IMR-90 (cell line): ENCODE results near the gene CEP95. TPM values are rescaled to one million over a fixed set of nuclear protein-coding genes. Genes with fewer than 3 reads are reported as not detected.
A peak's percentile ranks its signal among the peaks of the same experiment; 100 is the strongest.

Experiments
- ATAC-seq: fragments of 200-7000 bp; cut with Tn5 transposase; 2 replicates; pipeline ENCODE4 v1.9.1; 2020; ENCODE audit warnings: low read depth, mild to moderate bottlenecking, moderate library complexity
- BruUV-seq: library from RNA; stranded (reverse); fragments of 400-500 nt; replicated peaks from 2 replicates; lab custom pipeline; 2021; lab: Mats Ljungman, UMichigan
- CTCF ChIA-PET: fragments of 300-600 bp; formaldehyde crosslinking; extraction: SDS; loops from one replicate; lab custom pipeline; 2021; ENCODE audit warnings: antibody characterized with exemption; lab: Yijun Ruan, JAX
- POLR2A ChIA-PET: fragments of 300-600 bp; sonication (Branson Sonifier 250); formaldehyde crosslinking; loops from one replicate; lab custom pipeline; 2022; ENCODE audit warnings: antibody characterized with exemption; ENCODE audit not compliant: unreplicated experiment; lab: Charles Lee
- DNase-seq: peaks from one replicate; pipeline ENCODE4 v3.0.0; 2013
- H2AFZ ChIP-seq: replicated peaks from 2 replicates; pipeline ENCODE3; 2013; ENCODE audit warnings: low read length, mild to moderate bottlenecking; ENCODE audit not compliant: poor library complexity
- H2AK5ac ChIP-seq: 2 replicates; pipeline ENCODE4 v1.6.1; 2013; ENCODE audit warnings: low read depth, low read length, inconsistent platforms
- H2AK9ac ChIP-seq: replicated peaks from 2 replicates; pipeline ENCODE3; 2013; ENCODE audit warnings: mild to moderate bottlenecking, low read depth, low read length, moderate library complexity; ENCODE audit not compliant: poor library complexity
- H2BK120ac ChIP-seq: 2 replicates; pipeline ENCODE4 v1.6.1; 2013; ENCODE audit warnings: low read depth, low read length, inconsistent platforms
- H2BK15ac ChIP-seq: 3 replicates; pipeline ENCODE4 v1.6.1; 2013; ENCODE audit warnings: low read depth, low read length, inconsistent platforms
- H2BK20ac ChIP-seq: 2 replicates; pipeline ENCODE4 v1.6.1; 2013; ENCODE audit warnings: low read depth, mild to moderate bottlenecking, inconsistent platforms, low read length, moderate library complexity
- H2BK5ac ChIP-seq: 2 replicates; pipeline ENCODE4 v1.6.1; 2013; ENCODE audit warnings: mild to moderate bottlenecking, low read depth, low read length, inconsistent platforms; ENCODE audit not compliant: poor library complexity, severe bottlenecking
- H3K14ac ChIP-seq: replicated peaks from 2 replicates; pipeline ENCODE4 v1.6.1; 2013; ENCODE audit warnings: low read depth, low read length, inconsistent platforms
- H3K18ac ChIP-seq: 2 replicates; pipeline ENCODE4 v1.6.1; 2013; ENCODE audit warnings: low read depth, low read length, control low read depth
- H3K23ac ChIP-seq: 2 replicates; pipeline ENCODE4 v1.6.1; 2013; ENCODE audit warnings: low read depth, low read length, inconsistent platforms
- H3K27ac ChIP-seq: 2 replicates; pipeline ENCODE4 v1.5.1; 2013; ENCODE audit warnings: mild to moderate bottlenecking, control low read depth, low read length; ENCODE audit not compliant: insufficient read depth
- H3K27me3 ChIP-seq: 2 replicates; pipeline ENCODE4 v1.6.1; 2013; ENCODE audit warnings: low read length; ENCODE audit not compliant: control insufficient read depth, insufficient read depth
- H3K36me3 ChIP-seq: 2 replicates; pipeline ENCODE4 v1.6.1; 2013; ENCODE audit warnings: low read length, mixed read lengths; ENCODE audit not compliant: control insufficient read depth, insufficient read depth
- H3K4ac ChIP-seq: 2 replicates; pipeline ENCODE4 v1.6.1; 2013; ENCODE audit warnings: low read depth, low read length, inconsistent platforms
- H3K4me1 ChIP-seq: 2 replicates; pipeline ENCODE4 v1.6.1; 2013; ENCODE audit warnings: low read length, mixed read lengths; ENCODE audit not compliant: control insufficient read depth, insufficient read depth
- H3K4me2 ChIP-seq: 2 replicates; pipeline ENCODE4 v1.6.1; 2013; ENCODE audit warnings: low read depth, mild to moderate bottlenecking, control low read depth, low read length, moderate library complexity
- H3K4me3 ChIP-seq: 2 replicates; pipeline ENCODE4 v1.5.1; 2013; ENCODE audit warnings: low read depth, mild to moderate bottlenecking, control low read depth, low read length, moderate library complexity; ENCODE audit not compliant: insufficient read depth
- H3K56ac ChIP-seq: 2 replicates; pipeline ENCODE4 v1.6.1; 2013; ENCODE audit warnings: low read length, inconsistent platforms; ENCODE audit not compliant: insufficient read depth; ENCODE audit errors: extremely low read depth
- H3K79me1 ChIP-seq, 2 experiments: 2 replicates each; pipeline ENCODE4 v1.6.1; 2013; ENCODE audit warnings: low read length in 2 of 2, inconsistent platforms in 1 of 2, low read depth in 1 of 2
- H3K9ac ChIP-seq: 2 replicates; pipeline ENCODE4 v1.6.1; 2013; ENCODE audit warnings: low read depth, low read length, control low read depth
- H3K9me1 ChIP-seq: 2 replicates; pipeline ENCODE4 v1.6.1; 2013; ENCODE audit warnings: low read length, inconsistent platforms; ENCODE audit not compliant: insufficient read depth
- H3K9me3 ChIP-seq: 2 replicates; pipeline ENCODE4 v1.6.1; 2013; ENCODE audit warnings: low read length; ENCODE audit not compliant: control insufficient read depth, insufficient read depth
- H4K20me1 ChIP-seq: 2 replicates; pipeline ENCODE4 v1.6.1; 2013; ENCODE audit warnings: low read length, inconsistent platforms; ENCODE audit not compliant: insufficient read depth
- H4K5ac ChIP-seq: 2 replicates; pipeline ENCODE4 v1.6.1; 2013; ENCODE audit warnings: mild to moderate bottlenecking, low read depth, low read length, control low read depth
- H4K8ac ChIP-seq, 2 experiments: 2 replicates each; pipeline ENCODE4 v1.6.1; 2013; ENCODE audit warnings: low read depth in 2 of 2, low read length in 2 of 2, control low read depth in 1 of 2, inconsistent platforms in 1 of 2
- H4K91ac ChIP-seq: 2 replicates; pipeline ENCODE4 v1.6.1; 2013; ENCODE audit warnings: low read depth, low read length, inconsistent platforms; ENCODE audit not compliant: insufficient read depth
- CHD1 ChIP-seq: IDR thresholded peaks from 2 replicates; pipeline ENCODE4 v1.6.1; 2012; ENCODE audit warnings: low read depth, low read length, improper control_type of control experiment
- ELK1 ChIP-seq: fragments of 150-350 bp; IDR thresholded peaks from 2 replicates; pipeline ENCODE4 v1.6.1; 2016; ENCODE audit warnings: low read depth, mild to moderate bottlenecking, low read length, moderate library complexity, borderline replicate concordance
- FOS ChIP-seq: fragments of 150-350 bp; IDR thresholded peaks from 2 replicates; pipeline ENCODE4 v1.6.1; 2016; ENCODE audit warnings: low read depth, low read length
- MXI1 ChIP-seq: IDR thresholded peaks from 2 replicates; pipeline ENCODE4 v1.6.1; 2012; ENCODE audit warnings: low read depth, mild to moderate bottlenecking, low read length, moderate library complexity, borderline replicate concordance
- NFE2L2 ChIP-seq: fragments of 150-350 bp; IDR thresholded peaks from 2 replicates; pipeline ENCODE4 v1.6.1; 2016; ENCODE audit warnings: low read depth, mild to moderate bottlenecking, low read length
- dilution Hi-C: fragments of 300-500 bp; cut with HindIII; formaldehyde crosslinking; loops from one replicate; pipeline ENCODE4 v1.14.3; 2018; ENCODE audit warnings: low sequenced_read_pairs; ENCODE audit not compliant: unreplicated experiment
- in situ Hi-C: fragments of 300-500 bp; cut with MboI; formaldehyde crosslinking; loops from 3 replicates; pipeline ENCODE4 v1.14.3; 2019; ENCODE audit warnings: low sequenced_read_pairs, inconsistent platforms, mixed read lengths
- intact Hi-C: fragments of 100-400 bp; cut with micrococcal nuclease; formaldehyde crosslinking; loops from 2 replicates; pipeline ENCODE4 v1.10.0; 2022
- polyA plus RNA-seq, 3 experiments: library from polyadenylated mRNA; depleted of rRNA; stranded (reverse); fragments of >200 nt; gene quantifications; 2 replicates each; pipeline ENCODE4 v1.2.3, GENCODE V29; 2012; ENCODE audit warnings: low replicate concordance in 1 of 3
- total RNA-seq: library from RNA; depleted of rRNA; stranded (reverse); fragments of >200 nt; gene quantifications from 2 replicates; pipeline ENCODE4 v1.2.3, GENCODE V29; 2012

The CEP95 gene
- total and polyA plus RNA-seq, 2 of the 4 experiments (the other 2 are of a cell fraction) = 6.1 to 13.6 TPM

GRCh38 chr17:64554028-64554637 lies 47.4 kb downstream of the CEP95 start:
- H3K18ac ChIP-seq = 0 out of 2 replicates have a peak overlapping the region, but pooled peaks have one; percentile 20
- H2BK5ac ChIP-seq = peak overlapping the region; percentile 36
- no peak overlapping the region for H3K56ac ChIP-seq
- in situ Hi-C loops (no loop called here), intact Hi-C loops (no loop called here), dilution Hi-C loops (no loop called here)
- CTCF ChIA-PET = no interaction called here
- DNase-seq (no peak), ATAC-seq (peak; percentile 27)
- peak overlapping the region; percentile 32; the same call in 1 of the 2 replicates for H3K27ac ChIP-seq
- no peak overlapping the region for H2AFZ ChIP-seq
- peaks cover 54% of the 10 kb centered on the region for H4K20me1 ChIP-seq
- H3K23ac ChIP-seq = peak overlapping the region; percentile 60; the same call in 1 of the 2 replicates
- H2BK15ac ChIP-seq = no peak overlapping the region
- H3K14ac ChIP-seq = 0 out of 2 replicates have a peak overlapping the region, but pooled peaks have one; percentile 12
- H3K9ac ChIP-seq = no peak overlapping the region
- no peak overlapping the region for H2AK9ac ChIP-seq
- H3K27me3 ChIP-seq = no peaks in the 10 kb centered on the region
- H3K9me3 ChIP-seq = no peaks in the 10 kb centered on the region
- no peak overlapping the region for H3K4me2 ChIP-seq
- no peak overlapping the region for H3K4ac ChIP-seq
- H3K79me1 ChIP-seq = peaks cover 25 to 45% of the 10 kb centered on the region in 2 experiments
- no peak overlapping the region for H4K91ac ChIP-seq
- POLR2A ChIA-PET = no interaction called here
- H3K9me1 ChIP-seq = 0 out of 2 replicates have a peak, but pooled peaks cover 6% of the 10 kb centered on the region
- H3K4me3 ChIP-seq = no peak overlapping the region
- no peak overlapping the region for H2AK5ac ChIP-seq
- H2BK120ac ChIP-seq = no peak overlapping the region
- TF ChIP-seq NFE2L2 (no peak), CHD1 (no peak), ELK1 (no peak), FOS (no peak), MXI1 (no peak)
- no peak overlapping the region for H2BK20ac ChIP-seq
- H4K5ac ChIP-seq = peak overlapping the region; percentile 29; the same call in 1 of the 2 replicates
- peak overlapping the region in 1 of 2 experiments; percentile 27; a peak in 1 of 4 replicates for H4K8ac ChIP-seq
- BruUV-seq = no TSS peak
- peaks cover 5% of the 10 kb centered on the region for H3K4me1 ChIP-seq
- H3K36me3 ChIP-seq = peaks cover 49% of the 10 kb centered on the region
